GM21423 (cell line): Measurements from ENCODE around the gene VASH1.

Source experiments
- ATAC-seq: cut with Tn5 transposase; IDR thresholded peaks from one replicate; pipeline ENCODE4 v1.9.1; 2021; ENCODE audit warnings: mild to moderate bottlenecking, moderate library complexity; ENCODE audit not compliant: unreplicated experiment

Gene VASH1

GRCh38 chr14:76782115-76782884 lies 21.0 kb downstream of the VASH1 start:
- ATAC-seq: no peak

GRCh38 chr14:76782885-76783566 lies 21.8 kb downstream of the VASH1 start:
- no peak for ATAC-seq

- ATAC-seq: no peak
Measured at GRCh38 chr14:76784266-76784874, 23.1 kb downstream of the VASH1 start.

DNA sequence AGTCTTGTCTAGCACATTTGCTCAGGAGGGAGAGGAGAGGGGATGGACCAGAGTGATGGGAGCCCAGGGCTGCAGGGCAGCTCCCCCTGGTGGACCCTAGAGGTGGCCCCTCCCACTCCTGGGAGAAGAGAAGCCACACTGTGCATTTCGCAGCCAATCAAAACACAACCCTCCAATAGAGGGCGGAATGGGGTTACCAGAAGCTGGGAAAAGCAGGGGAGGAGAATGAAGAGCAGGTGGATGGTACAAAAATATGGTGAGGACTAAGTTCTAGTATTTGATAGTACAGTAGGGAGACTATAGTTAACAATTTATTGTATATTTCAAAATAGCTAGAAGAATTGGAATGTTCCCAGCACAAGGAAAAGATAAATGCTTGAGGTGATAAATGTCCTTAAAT lies 23.6 kb downstream of the VASH1 start:
- ATAC-seq: peak; percentile 68

DNA sequence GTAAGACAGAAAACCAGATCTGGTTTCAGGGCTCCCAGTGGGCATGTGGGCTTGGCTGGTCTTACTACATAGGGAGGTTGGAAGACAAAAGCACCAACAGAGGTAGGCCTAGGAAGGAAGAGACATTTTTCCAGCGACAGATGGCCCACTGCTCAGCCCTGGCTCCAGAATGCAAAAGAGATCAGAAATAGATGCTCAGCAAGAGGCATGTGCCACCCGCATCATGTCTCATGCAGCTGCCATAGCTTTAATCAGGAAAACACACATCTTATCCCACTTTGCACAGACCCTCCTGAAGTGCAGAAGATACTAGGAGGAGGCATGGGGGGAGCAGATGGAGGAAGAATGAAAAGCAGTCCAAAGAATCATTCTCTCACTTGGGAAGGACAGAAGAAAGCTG lies 25.3 kb downstream of the VASH1 start:
- no peak for ATAC-seq

- ATAC-seq: no peak
Measured at GRCh38 chr14:76792422-76792821, 31.2 kb downstream of the VASH1 start.

GRCh38 chr14:76793324-76793723 lies 32.1 kb downstream of the VASH1 start:
- no peak for ATAC-seq

DNA sequence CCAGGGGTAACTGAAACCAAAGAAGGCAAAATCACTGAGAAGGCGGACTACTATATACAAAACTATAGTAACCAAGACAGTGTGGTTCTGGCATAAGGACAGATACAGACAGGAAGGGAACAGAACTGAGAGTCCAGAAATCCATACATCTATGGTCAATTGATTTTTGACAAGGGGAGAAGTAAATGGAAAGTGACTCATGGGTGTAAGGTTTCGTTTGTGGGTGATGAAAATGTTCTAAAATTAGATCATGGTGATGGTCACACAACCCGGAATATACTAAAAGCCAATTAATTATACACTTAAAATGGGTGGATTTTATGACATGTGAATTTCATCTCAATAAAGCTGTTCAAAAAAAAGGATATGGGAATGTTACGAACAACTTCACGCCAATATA lies 32.7 kb downstream of the VASH1 start:
- no peak for ATAC-seq

GRCh38 chr14:76806446-76806845 lies 45.2 kb downstream of the VASH1 start:
- ATAC-seq: no peak

GRCh38 chr14:76808011-76808410 lies 46.7 kb downstream of the VASH1 start:
- no peak for ATAC-seq

GRCh38 chr14:76808990-76809389 lies 47.7 kb downstream of the VASH1 start:
- no peak for ATAC-seq

- no peak for ATAC-seq
Measured at GRCh38 chr14:76810525-76810924, 49.3 kb downstream of the VASH1 start.

GRCh38 chr14:76810953-76811400 lies 49.7 kb downstream of the VASH1 start:
- ATAC-seq: peak; percentile 27

- no peak for ATAC-seq
Measured at GRCh38 chr14:76811561-76811960, 50.3 kb downstream of the VASH1 start.

DNA sequence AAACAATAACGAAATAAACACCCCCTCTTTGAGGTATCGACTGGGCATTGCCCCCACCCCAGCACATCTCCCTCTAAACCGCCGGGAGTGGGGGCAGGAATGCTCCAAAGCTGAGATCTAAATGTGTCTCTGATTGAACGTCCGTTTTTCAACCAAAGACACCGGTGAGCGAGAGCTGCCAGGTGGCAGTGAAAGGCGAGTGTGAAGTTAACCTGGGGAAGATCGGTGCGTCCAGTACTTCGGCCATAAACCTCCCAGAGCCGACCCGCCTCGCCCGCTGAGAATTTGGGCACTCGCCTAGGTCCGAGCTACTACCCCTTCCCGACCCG lies 50.8 kb downstream of the VASH1 start:
- ATAC-seq: peak; percentile 10

DNA sequence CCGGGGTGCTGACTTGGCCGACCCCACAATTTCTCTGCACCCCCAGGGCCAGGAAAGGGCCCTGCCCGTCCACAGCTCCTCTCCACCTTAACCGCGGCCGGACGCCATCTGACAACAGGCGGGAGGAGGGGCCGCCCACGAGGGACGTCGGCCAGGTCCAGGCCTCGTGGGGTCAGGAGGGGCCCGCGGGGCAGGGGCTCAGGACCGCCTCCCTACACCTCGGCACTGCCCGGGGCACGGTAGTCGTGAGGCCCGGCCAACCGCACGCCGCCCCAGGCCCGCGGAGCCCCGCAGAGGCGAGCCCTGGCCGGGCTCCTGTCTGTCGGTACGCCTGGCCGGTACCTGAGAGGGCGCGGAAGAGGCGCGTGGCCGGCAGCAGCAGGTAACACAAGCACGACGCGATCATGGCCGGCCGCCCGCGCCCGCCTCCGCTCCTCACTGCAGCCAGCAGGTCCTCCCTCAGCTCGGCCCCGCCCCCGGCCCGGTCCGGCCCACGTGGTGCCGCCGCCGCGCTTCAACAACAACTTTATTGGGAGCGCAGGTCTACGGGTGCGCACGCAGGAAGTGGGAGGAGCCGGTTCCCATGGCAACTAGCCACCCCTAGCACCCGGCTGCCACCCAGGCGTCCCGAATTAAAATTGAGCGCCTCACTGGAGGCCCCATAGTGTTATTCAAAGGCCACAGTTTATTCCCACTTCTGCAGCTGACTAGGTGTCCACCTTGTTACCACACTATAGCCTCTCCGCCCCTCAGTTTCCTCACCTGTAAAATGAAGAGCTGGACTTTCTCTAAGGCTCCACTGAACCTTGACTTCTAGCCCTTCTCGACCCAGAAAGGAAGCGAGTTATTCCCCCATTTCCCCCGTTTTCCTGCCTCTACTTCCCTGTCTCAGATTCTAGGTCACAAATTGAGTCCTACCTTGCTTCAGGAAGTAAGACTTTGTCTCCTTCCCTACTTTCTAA lies 51.4 kb downstream of the VASH1 start, which contains the start of gene ANGEL1:
ANGEL1 (minus strand) TSS at position 461 of the 962 bp plus-strand sequence; CDS start at position 406, 55 bp downstream.
- peak; percentile 81 for ATAC-seq

- no peak for ATAC-seq
Measured at GRCh38 chr14:76814726-76815645, 53.7 kb downstream of the VASH1 start.

DNA sequence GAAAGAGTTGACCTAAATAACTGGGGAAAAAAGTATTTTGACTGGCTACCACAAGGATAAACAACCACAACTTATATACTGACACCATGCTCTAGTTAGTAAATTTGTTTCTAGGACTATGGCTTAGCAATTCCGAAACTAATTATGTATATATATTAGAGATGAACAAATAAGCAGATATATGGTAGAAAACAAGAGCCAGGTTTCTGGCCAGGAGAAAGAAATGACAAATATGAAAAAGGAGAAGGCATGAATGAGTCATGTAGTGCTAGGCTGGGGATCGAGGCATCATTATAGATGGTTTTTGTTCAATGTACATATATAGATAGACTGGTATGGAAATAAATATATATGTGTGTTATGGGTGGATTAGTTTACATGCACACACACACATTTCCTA lies 59.4 kb downstream of the VASH1 start:
- no peak for ATAC-seq

DNA sequence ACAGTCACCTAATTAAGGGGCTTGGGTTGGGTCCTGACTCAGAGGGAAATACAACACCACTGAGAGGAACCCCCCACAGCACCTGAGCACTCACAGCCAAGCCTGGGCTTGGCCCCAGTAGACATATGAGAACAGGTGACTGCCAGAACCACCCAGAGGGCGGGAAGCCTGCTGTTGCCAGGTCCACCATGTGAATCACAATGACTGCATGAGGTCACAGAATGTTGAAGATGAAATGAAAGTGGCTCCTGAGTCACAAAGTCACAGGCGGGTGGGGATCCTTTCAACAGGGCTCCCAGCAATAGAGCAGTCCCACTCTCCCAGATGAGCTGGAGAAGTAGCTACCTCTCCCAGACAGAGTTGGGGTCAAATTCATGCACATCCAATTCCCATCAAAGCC lies 64.9 kb downstream of the VASH1 start, which contains the start of gene LRRC74A:
LRRC74A (plus strand) TSS at position 287 of the 400 bp plus-strand sequence. CDS start 290 bp downstream, outside the sequence.
- ATAC-seq: no peak
